Esophagus muscularis mucosa (tissue), 4 donors: ENCODE results near the gene ANKRD29. TPM values are rescaled to one million over a fixed set of nuclear protein-coding genes. Genes with fewer than 3 reads are reported as not detected.

ENCODE experiments used
- DNase-seq: peaks from one replicate; pipeline ENCODE4 v3.0.0-alpha.2; 2017; ENCODE audit errors: extremely low spot score
- H3K27ac ChIP-seq, 4 donors: fragments of 200-600 bp; sonication (generic); replicated peaks in 1 of 4; 1 replicate in 3 of 4; 2 replicates in 1 of 4; pipeline ENCODE4 v1.5.1; 2016 to 2019; ENCODE audit warnings: mild to moderate bottlenecking in 1 of 4
- H3K27me3 ChIP-seq, 4 donors: fragments of 200-600 bp; sonication (generic); one replicate each; pipeline versions ENCODE4 v1.5.1 to v1.6.0; 2016 to 2019
- H3K36me3 ChIP-seq, 4 donors: fragments of 200-600 bp; sonication (generic); one replicate each; pipeline ENCODE4 v1.5.1; 2016 to 2019
- H3K4me1 ChIP-seq, 4 donors: fragments of 200-600 bp; sonication (generic); one replicate each; pipeline ENCODE4 v1.5.1; 2016 to 2019
- H3K4me3 ChIP-seq, 4 donors: fragments of 200-600 bp; sonication (generic); 1 replicate in 2 of 4; 2 replicates in 2 of 4; pipeline ENCODE4 v1.5.1; 2016 to 2019; ENCODE audit warnings: mild to moderate bottlenecking in 4 of 4, moderate library complexity in 1 of 4
- H3K9me3 ChIP-seq, 4 donors: fragments of 200-600 bp; sonication (generic); 1 replicate in 3 of 4; 2 replicates in 1 of 4; pipeline ENCODE4 v1.5.1; 2016 to 2019
- EP300 ChIP-seq: sonication (generic); formaldehyde crosslinking; IDR thresholded peaks from one replicate; pipeline ENCODE4 v1.6.1; 2017; ENCODE audit warnings: antibody characterized with exemption
- POLR2A ChIP-seq: fragments of 450-650 bp; IDR thresholded peaks from one replicate; pipeline ENCODE4 v1.6.1; 2017; ENCODE audit warnings: antibody characterized with exemption, moderate library complexity, mild to moderate bottlenecking, low read depth
- POLR2AphosphoS5 ChIP-seq, 2 donors: sonication (generic); formaldehyde crosslinking; IDR thresholded peaks; one replicate each; pipeline ENCODE4 v1.6.1; 2017; ENCODE audit warnings: antibody characterized with exemption in 2 of 2
- WGBS: methylation state at CpG from one replicate; pipeline ENCODE4 v1.1.5; 2018; 5-methylcytosine and 5-hydroxymethylcytosine counted together
- intact Hi-C: fragments of 100-400 bp; cut with DNase I; formaldehyde crosslinking; loops from one replicate; pipeline ENCODE4 v1.15.1; 2023
- total RNA-seq, 4 donors: library from RNA; depleted of rRNA; stranded (reverse); fragments of >200 nt; gene quantifications; one replicate each; pipeline versions ENCODE4 v1.1.0 to v1.2.1, GENCODE V29; 2016
- TF ChIP-seq, protein P1 (sequence below), 3 experiments: fragments of 200-600 bp in 2 of 3; fragments of 450-650 bp in 1 of 3; sonication (generic) in 2 of 3; IDR thresholded peaks; one replicate each; pipeline ENCODE4 v1.5.1; 2017 to 2019; ENCODE audit warnings: antibody characterized with exemption in 3 of 3, mild to moderate bottlenecking in 2 of 3, moderate library complexity in 1 of 3

ANKRD29 gene
- total RNA-seq, 4 donors from 2014 or later: 7.8 to 14.4 (median 10.9) TPM

- Histone ChIP-seq H3K4me1 (peaks cover 0 to 16% (median 3%) of the 10 kb centered on the region in 4 donors), H3K27me3 (no peaks in the 10 kb centered on the region), H3K27ac (no peak overlapping the region), H3K9me3 (no peaks in the 10 kb centered on the region), H3K4me3 (no peak overlapping the region), H3K36me3 (peaks cover 0 to 46% (median 3%) of the 10 kb centered on the region in 4 donors)
- intact Hi-C loops: no loop called here
- WGBS: 65% methylated on average over 8 of the region's 8 CpGs
- no peak for DNase-seq
- TF ChIP-seq, protein P1, sequence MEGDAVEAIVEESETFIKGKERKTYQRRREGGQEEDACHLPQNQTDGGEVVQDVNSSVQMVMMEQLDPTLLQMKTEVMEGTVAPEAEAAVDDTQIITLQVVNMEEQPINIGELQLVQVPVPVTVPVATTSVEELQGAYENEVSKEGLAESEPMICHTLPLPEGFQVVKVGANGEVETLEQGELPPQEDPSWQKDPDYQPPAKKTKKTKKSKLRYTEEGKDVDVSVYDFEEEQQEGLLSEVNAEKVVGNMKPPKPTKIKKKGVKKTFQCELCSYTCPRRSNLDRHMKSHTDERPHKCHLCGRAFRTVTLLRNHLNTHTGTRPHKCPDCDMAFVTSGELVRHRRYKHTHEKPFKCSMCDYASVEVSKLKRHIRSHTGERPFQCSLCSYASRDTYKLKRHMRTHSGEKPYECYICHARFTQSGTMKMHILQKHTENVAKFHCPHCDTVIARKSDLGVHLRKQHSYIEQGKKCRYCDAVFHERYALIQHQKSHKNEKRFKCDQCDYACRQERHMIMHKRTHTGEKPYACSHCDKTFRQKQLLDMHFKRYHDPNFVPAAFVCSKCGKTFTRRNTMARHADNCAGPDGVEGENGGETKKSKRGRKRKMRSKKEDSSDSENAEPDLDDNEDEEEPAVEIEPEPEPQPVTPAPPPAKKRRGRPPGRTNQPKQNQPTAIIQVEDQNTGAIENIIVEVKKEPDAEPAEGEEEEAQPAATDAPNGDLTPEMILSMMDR (IDR thresholded peaks at IDR 0.05): no peak
- TF ChIP-seq EP300 (no peak), POLR2A (no peak), POLR2AphosphoS5 (IDR thresholded peaks at IDR 0.05) (no peak)
Measured at GRCh38 chr18:23612434-23613090, 50.1 kb downstream of the ANKRD29 start.

GRCh38 chr18:23609390-23610023 lies 53.2 kb downstream of the ANKRD29 start:
- peaks cover 0 to 4% (median 0%) of the 10 kb centered on the region in 4 donors for H3K4me1 ChIP-seq
- no peak overlapping the region for H3K27ac ChIP-seq
- peaks cover 0 to 57% (median 5%) of the 10 kb centered on the region in 4 donors for H3K36me3 ChIP-seq
- no peaks in the 10 kb centered on the region for H3K9me3 ChIP-seq
- no peak for TF ChIP-seq POLR2A
- TF ChIP-seq, protein P1 (IDR thresholded peaks at IDR 0.05): no peak
- no peak for TF ChIP-seq EP300
- no peak for TF ChIP-seq POLR2AphosphoS5 (IDR thresholded peaks at IDR 0.05)
- no peaks in the 10 kb centered on the region for H3K27me3 ChIP-seq
- intact Hi-C loops: no loop called here
- DNase-seq: no peak
- 97% methylated on average over 5 of the region's 5 CpGs for WGBS
- no peak overlapping the region for H3K4me3 ChIP-seq

- intact Hi-C loops: no loop called here
- peaks cover 0 to 4% (median 0%) of the 10 kb centered on the region in 4 donors for H3K4me1 ChIP-seq
- no peaks in the 10 kb centered on the region for H3K27me3 ChIP-seq
- H3K9me3 ChIP-seq: no peaks in the 10 kb centered on the region
- no peak for DNase-seq
- peaks cover 0 to 55% (median 5%) of the 10 kb centered on the region in 4 donors for H3K36me3 ChIP-seq
- WGBS: 100% methylated on average over 2 of the region's 2 CpGs
- TF ChIP-seq POLR2AphosphoS5 (IDR thresholded peaks at IDR 0.05) (no peak), POLR2A (no peak), EP300 (no peak)
- TF ChIP-seq, protein P1 (IDR thresholded peaks at IDR 0.05): no peak
- H3K4me3 ChIP-seq: no peak overlapping the region
- H3K27ac ChIP-seq: no peak overlapping the region
Measured at GRCh38 chr18:23608211-23608610, 54.5 kb downstream of the ANKRD29 start.

DNA sequence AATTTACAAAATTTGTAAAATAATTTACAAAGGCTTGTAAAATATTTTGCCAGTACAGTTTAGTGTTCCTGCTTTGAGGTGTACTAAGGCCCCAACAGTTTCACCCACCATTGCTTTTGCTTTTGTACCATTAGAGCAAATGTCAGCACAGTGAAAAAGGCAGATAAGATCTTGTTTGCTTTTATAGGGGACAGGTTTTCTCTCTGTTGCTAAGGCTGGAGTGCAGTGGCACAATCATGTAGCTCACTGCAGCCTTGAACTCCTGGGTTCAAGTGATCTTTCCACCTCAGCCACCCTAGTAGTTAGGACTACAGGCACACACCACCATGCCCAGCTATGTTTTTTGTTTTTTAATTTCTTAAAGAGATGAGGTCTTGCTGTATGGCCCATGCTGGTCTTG lies 56.8 kb downstream of the ANKRD29 start:
- Histone ChIP-seq H3K9me3 (no peaks in the 10 kb centered on the region), H3K27ac (no peak overlapping the region), H3K4me1 (no peaks in the 10 kb centered on the region), H3K4me3 (no peak overlapping the region), H3K36me3 (peaks cover 0 to 40% (median 5%) of the 10 kb centered on the region in 4 donors), H3K27me3 (no peaks in the 10 kb centered on the region)
- DNase-seq: no peak
- intact Hi-C loops: no loop called here
- TF ChIP-seq, protein P1 (IDR thresholded peaks at IDR 0.05): no peak
- TF ChIP-seq EP300 (no peak), POLR2A (no peak), POLR2AphosphoS5 (IDR thresholded peaks at IDR 0.05) (no peak)
